ENCODE measurements around the gene MATN4.
"Not testable (repeated sequence)": the region's sequence is repeated elsewhere in the genome, so short reads cannot be mapped to it uniquely, and the experiment has no call there.

Gene MATN4

GRCh38 chr20:45308117-45308778, at the start of gene MATN4:
Gene MATN4 (minus strand): TSS chr20:45308299. CDS start chr20:45305582, 2,717 bp downstream.
- DNase-seq, result no peak

GRCh38 chr20:45355209-45356084, 47.3 kb upstream of the MATN4 start:
- DNase-seq, result no peak

GRCh38 chr20:45354423-45355208, 46.5 kb upstream of the MATN4 start:
- no peak for DNase-seq

- no peak for DNase-seq
These were observed 45.6 kb upstream of the MATN4 start for GRCh38 chr20:45353746-45354145.

GRCh38 chr20:45352729-45353128, 44.6 kb upstream of the MATN4 start:
- no peak for DNase-seq

- not testable (repeated sequence) for DNase-seq
These were observed 42.7 kb upstream of the MATN4 start for GRCh38 chr20:45350795-45351194.

- no peak for DNase-seq
These were observed 42.1 kb upstream of the MATN4 start for GRCh38 chr20:45350217-45350616.

- peak; percentile 66 for DNase-seq
These were observed 40.1 kb upstream of the MATN4 start, which contains the start of gene SDC4 for GRCh38 chr20:45347936-45348778. Gene SDC4 (minus strand): TSS chr20:45348424. CDS start chr20:45348384, 40 bp downstream.

- no peak for DNase-seq
These were observed 39.3 kb upstream of the MATN4 start for GRCh38 chr20:45347297-45347935.

- no peak for DNase-seq
These were observed 38.8 kb upstream of the MATN4 start for GRCh38 chr20:45346851-45347250.

- no peak for DNase-seq
These were observed 38.2 kb upstream of the MATN4 start for GRCh38 chr20:45346291-45346718.

GRCh38 chr20:45345104-45345936, 37.2 kb upstream of the MATN4 start:
- DNase-seq, result no peak

GRCh38 chr20:45344168-45344860, 36.2 kb upstream of the MATN4 start:
- peak; percentile 20 for DNase-seq

- DNase-seq, result no peak
These were observed 35.6 kb upstream of the MATN4 start for GRCh38 chr20:45343532-45344167.

GRCh38 chr20:45342855-45343531, 34.9 kb upstream of the MATN4 start:
- no peak for DNase-seq

GRCh38 chr20:45341939-45342854, 34.1 kb upstream of the MATN4 start:
- DNase-seq, result no peak

GRCh38 chr20:45341579-45341938, 33.5 kb upstream of the MATN4 start:
- DNase-seq, result no peak

GRCh38 chr20:45340951-45341350, 32.9 kb upstream of the MATN4 start:
- DNase-seq, result no peak
